HepG2 (cell line): ENCODE results near the gene NFIC. TPM values are rescaled to one million over a fixed set of nuclear protein-coding genes. Genes with fewer than 3 reads are reported as not detected.

ENCODE experiments used
- CCDC6 ChIP-seq: sonication (generic); formaldehyde crosslinking; IDR thresholded peaks from 2 replicates; pipeline ENCODE4 v1.8.1; 2022; ENCODE audit warnings: mild to moderate bottlenecking, missing genetic modification reagents, moderate library complexity
- DDIT3 ChIP-seq: sonication (generic); formaldehyde crosslinking; IDR thresholded peaks from 2 replicates; pipeline ENCODE4 v1.4.0; 2020; ENCODE audit warnings: mild to moderate bottlenecking, missing genetic modification reagents
- DR1 ChIP-seq: sonication (generic); formaldehyde crosslinking; IDR thresholded peaks from 2 replicates; pipeline ENCODE4 v1.8.0; 2021; ENCODE audit warnings: mild to moderate bottlenecking, missing genetic modification reagents, inconsistent platforms
- ELF4 ChIP-seq: sonication (generic); formaldehyde crosslinking; IDR thresholded peaks from 2 replicates; pipeline ENCODE4 v1.5.0; 2020; ENCODE audit warnings: missing genetic modification reagents, mild to moderate bottlenecking, moderate library complexity, borderline replicate concordance
- EZH2 ChIP-seq: conservative IDR thresholded peaks from 2 replicates; pipeline ENCODE4 v1.6.1; 2012; ENCODE audit warnings: mild to moderate bottlenecking, low read depth, low read length, moderate library complexity
- HNRNPH1 ChIP-seq: fragments of 200-400 bp; formaldehyde crosslinking; optimal IDR thresholded peaks from 2 replicates; pipeline ENCODE3; 2017; ENCODE audit warnings: mild to moderate bottlenecking, low read depth, low read length
- IRF1 ChIP-seq: sonication (generic); formaldehyde crosslinking; IDR thresholded peaks from 2 replicates; pipeline ENCODE4 v1.4.0; 2020; ENCODE audit warnings: low read depth, mild to moderate bottlenecking, missing genetic modification reagents
- KLF15 ChIP-seq: sonication (generic); formaldehyde crosslinking; IDR thresholded peaks from 2 replicates; pipeline ENCODE4 v1.8.1; 2023; ENCODE audit warnings: borderline replicate concordance, mild to moderate bottlenecking, inconsistent platforms, missing genetic modification reagents, mixed read lengths
- MZF1 ChIP-seq: sonication (generic); formaldehyde crosslinking; IDR thresholded peaks from 2 replicates; pipeline ENCODE4 v1.8.1; 2023; ENCODE audit warnings: mild to moderate bottlenecking, missing genetic modification reagents, borderline replicate concordance
- RARG ChIP-seq: sonication (generic); formaldehyde crosslinking; IDR thresholded peaks from 2 replicates; pipeline ENCODE4 v1.4.0; 2020; ENCODE audit warnings: low read depth, mild to moderate bottlenecking, missing genetic modification reagents
- RBAK ChIP-seq: sonication (generic); formaldehyde crosslinking; IDR thresholded peaks from 2 replicates; pipeline ENCODE4 v1.5.1; 2020; ENCODE audit warnings: mild to moderate bottlenecking, missing genetic modification reagents
- REL ChIP-seq: sonication (generic); formaldehyde crosslinking; conservative IDR thresholded peaks from 2 replicates; pipeline ENCODE4 v1.8.0; 2022; ENCODE audit warnings: mild to moderate bottlenecking, missing genetic modification reagents, moderate library complexity
- SNAPC2 ChIP-seq: sonication (generic); formaldehyde crosslinking; IDR thresholded peaks from 2 replicates; pipeline ENCODE4 v1.8.1; 2022; ENCODE audit warnings: mild to moderate bottlenecking, missing genetic modification reagents
- SOX6 ChIP-seq, 2 experiments: fragments of 450-650 bp in 1 of 2; sonication (generic) in 1 of 2; formaldehyde crosslinking in 1 of 2; IDR thresholded peaks; 2 replicates each; pipeline versions ENCODE4 v1.4.0 to v1.6.1; 2017 to 2020; ENCODE audit warnings: antibody characterized with exemption in 1 of 2, mild to moderate bottlenecking in 1 of 2, missing genetic modification reagents in 1 of 2
- SUZ12 ChIP-seq: fragments of 150-350 bp; IDR thresholded peaks from 2 replicates; pipeline ENCODE4 v1.6.1; 2014; ENCODE audit warnings: low read depth, low read length
- TFDP1 ChIP-seq: IDR thresholded peaks from 2 replicates; pipeline ENCODE4 v1.6.1; 2016; ENCODE audit warnings: missing compliant biosample characterization, missing genetic modification reagents, borderline replicate concordance
- TP53 ChIP-seq: sonication (generic); formaldehyde crosslinking; conservative IDR thresholded peaks from 2 replicates; pipeline ENCODE4 v1.4.0; 2020; ENCODE audit warnings: missing genetic modification reagents
- ZFP36L1 ChIP-seq: sonication (generic); formaldehyde crosslinking; IDR thresholded peaks from 2 replicates; pipeline ENCODE4 v1.8.0; 2022; ENCODE audit warnings: mild to moderate bottlenecking, missing genetic modification reagents, moderate library complexity
- ZFP91 ChIP-seq: sonication (generic); formaldehyde crosslinking; IDR thresholded peaks from 2 replicates; pipeline ENCODE4 v1.9.0; 2022; ENCODE audit warnings: missing genetic modification reagents, mild to moderate bottlenecking, borderline replicate concordance
- ZNF256 ChIP-seq: sonication (generic); formaldehyde crosslinking; conservative IDR thresholded peaks from 2 replicates; pipeline ENCODE4 v1.4.0; 2020; ENCODE audit warnings: missing genetic modification reagents
- ZNF333 ChIP-seq: sonication (generic); formaldehyde crosslinking; IDR thresholded peaks from 2 replicates; pipeline ENCODE4 v1.4.0; 2020; ENCODE audit warnings: mild to moderate bottlenecking, missing genetic modification reagents, borderline replicate concordance
- ZNF343 ChIP-seq: sonication (generic); formaldehyde crosslinking; IDR thresholded peaks from 2 replicates; pipeline ENCODE4 v1.4.0; 2020; ENCODE audit warnings: mild to moderate bottlenecking, missing genetic modification reagents
- ZNF530 ChIP-seq: sonication (generic); formaldehyde crosslinking; IDR thresholded peaks from 2 replicates; pipeline ENCODE4 v1.5.0; 2020; ENCODE audit warnings: low read depth, mild to moderate bottlenecking, missing genetic modification reagents
- ZNF607 ChIP-seq: sonication (generic); formaldehyde crosslinking; IDR thresholded peaks from 2 replicates; pipeline ENCODE4 v1.5.1; 2020; ENCODE audit warnings: missing genetic modification reagents, mild to moderate bottlenecking, borderline replicate concordance
- ZNF660 ChIP-seq: sonication (generic); formaldehyde crosslinking; IDR thresholded peaks from 2 replicates; pipeline ENCODE4 v1.5.1; 2020; ENCODE audit warnings: mild to moderate bottlenecking, low read depth, missing genetic modification reagents, borderline replicate concordance
- ZNF768 ChIP-seq: sonication (generic); formaldehyde crosslinking; IDR thresholded peaks from 2 replicates; pipeline ENCODE4 v1.4.0; 2020; ENCODE audit warnings: missing genetic modification reagents
- ZNF781 ChIP-seq: sonication (generic); formaldehyde crosslinking; IDR thresholded peaks from 2 replicates; pipeline ENCODE4 v1.5.1; 2020; ENCODE audit warnings: borderline replicate concordance, mild to moderate bottlenecking, missing genetic modification reagents; ENCODE audit errors: not compliant biosample characterization
- polyA plus RNA-seq, 8 experiments: library from polyadenylated mRNA; depleted of rRNA in 3 of 8; stranded (reverse) in 7 of 8; unstranded in 1 of 8; fragments of >200 nt; fragmentation: Illumina TruSeq in 4 of 8; extraction: Trizol in 4 of 8; gene quantifications; 2 replicates each; pipeline versions ENCODE4 v1.2.1 to v1.2.3, GENCODE V29; 2011 to 2016; ENCODE audit warnings: low read depth in 4 of 8, missing spikeins in 1 of 8, mixed read lengths in 1 of 8; ENCODE audit not compliant: insufficient read depth in 1 of 8
- total RNA-seq, 5 experiments: library from RNA; depleted of rRNA; stranded (reverse); fragments of >200 nt; fragmentation: Illumina TruSeq; extraction: Trizol; gene quantifications; 2 replicates each; pipeline ENCODE4 v1.2.3, GENCODE V29; 2016; ENCODE audit warnings: low read depth in 1 of 5

The NFIC gene
- total and polyA plus RNA-seq, 2 of the 13 experiments (the other 11 are each of a cell fraction or from before 2014, with no cell fraction given): 1.3 to 2.5 TPM

- TF ChIP-seq ZNF530 (CRISPR knock-in tag) (no peak), HNRNPH1 (no peak), SUZ12 (no peak), REL (CRISPR knock-in tag) (no peak), DR1 (CRISPR knock-in tag) (no peak), ZNF660 (CRISPR knock-in tag) (no peak), ZFP36L1 (no peak), ZNF768 (CRISPR knock-in tag) (no peak), SNAPC2 (CRISPR knock-in tag) (no peak), RARG (CRISPR knock-in tag) (no peak), MZF1 (CRISPR knock-in tag) (no peak), ZNF781 (no peak), TP53 (no peak), RBAK (no peak), ZNF333 (CRISPR knock-in tag) (no peak), ZNF256 (CRISPR knock-in tag) (no peak), TFDP1 (CRISPR knock-in tag) (no peak), EZH2 (no peak), ZNF343 (CRISPR knock-in tag) (no peak), CCDC6 (CRISPR knock-in tag) (no peak), DDIT3 (CRISPR knock-in tag) (no peak), IRF1 (CRISPR knock-in tag) (no peak), ELF4 (no peak), SOX6 (IDR thresholded peaks at IDR 0.05) (no peak), SOX6 (CRISPR knock-in tag; IDR thresholded peaks at IDR 0.05) (peak; percentile 53), ZFP91 (CRISPR knock-in tag) (no peak; the same call in 1 of the 2 replicates), KLF15 (CRISPR knock-in tag) (no peak), ZNF607 (CRISPR knock-in tag) (no peak)
Measured at GRCh38 chr19:3507371-3508120, 141.2 kb downstream of the NFIC start (continued).
